SU-DHL-6 (cell line): ENCODE results near the gene TRAPPC2L.

ENCODE experiments used
- H2AFZ ChIP-seq: fragments of 200-600 bp; sonication (generic); 2 replicates; pipeline ENCODE4 v1.6.1; 2014; ENCODE audit warnings: low read depth, mild to moderate bottlenecking, moderate library complexity, mixed read lengths, antibody characterized with exemption, low read length; ENCODE audit not compliant: severe bottlenecking
- H3F3A ChIP-seq: fragments of 200-600 bp; shearing (Covaris generic); 2 replicates; pipeline ENCODE4 v1.6.0; 2016; ENCODE audit warnings: antibody characterized with exemption, mild to moderate bottlenecking; ENCODE audit not compliant: insufficient read depth
- H3K27ac ChIP-seq: fragments of 200-600 bp; sonication (generic); 2 replicates; pipeline ENCODE4 v1.5.1; 2016; ENCODE audit warnings: low read depth, mild to moderate bottlenecking, low read length, moderate library complexity, mixed read lengths
- H3K27me3 ChIP-seq: fragments of 200-600 bp; sonication (generic), shearing (Covaris generic); 2 replicates; pipeline ENCODE4 v1.6.0; 2014; ENCODE audit warnings: mild to moderate bottlenecking, low read length
- H3K36me3 ChIP-seq: fragments of 200-600 bp; sonication (generic); 2 replicates; pipeline ENCODE4 v1.6.1; 2014; ENCODE audit warnings: mild to moderate bottlenecking, low read length, mixed read lengths
- H3K4me2 ChIP-seq: fragments of 300-600, 200-600 bp; shearing (Covaris generic), sonication (generic); 2 replicates; pipeline ENCODE4 v1.6.0; 2014; ENCODE audit warnings: low read length, low read depth, mild to moderate bottlenecking; ENCODE audit not compliant: poor library complexity, severe bottlenecking
- H3K4me3 ChIP-seq: fragments of 200-600 bp; sonication (generic); 2 replicates; pipeline ENCODE4 v1.5.1; 2014; ENCODE audit warnings: antibody characterized with exemption, low read length, mild to moderate bottlenecking, mixed read lengths; ENCODE audit not compliant: insufficient read depth, poor library complexity, severe bottlenecking
- H3K79me2 ChIP-seq: fragments of 200-600 bp; sonication (generic); 2 replicates; pipeline ENCODE4 v1.6.1; 2014; ENCODE audit warnings: mild to moderate bottlenecking, low read length, moderate library complexity; ENCODE audit not compliant: insufficient read depth
- H3K9ac ChIP-seq: fragments of 200-600 bp; sonication (generic); 2 replicates; pipeline ENCODE4 v1.7.0; 2014; ENCODE audit warnings: mild to moderate bottlenecking, low read length
- H3K9me2 ChIP-seq: fragments of 200-600 bp; sonication (generic); replicated peaks from 2 replicates; pipeline ENCODE4 v1.6.1; 2014; ENCODE audit warnings: low read length; ENCODE audit not compliant: insufficient read depth
- H3K9me3 ChIP-seq: fragments of 200-600 bp; sonication (generic); 2 replicates; pipeline ENCODE4 v1.6.1; 2014; ENCODE audit warnings: low read length, mixed read lengths; ENCODE audit not compliant: insufficient read depth
- H4K20me1 ChIP-seq: fragments of 200-600 bp; sonication (generic); 2 replicates; pipeline ENCODE4 v1.6.1; 2014; ENCODE audit warnings: low read depth, mild to moderate bottlenecking, antibody characterized with exemption, low read length, moderate library complexity, mixed read lengths
- EZH2phosphoT487 ChIP-seq: fragments of 200-600 bp; sonication (generic), shearing (Covaris generic); conservative IDR thresholded peaks from 2 replicates; pipeline ENCODE4 v1.6.1; 2018; ENCODE audit warnings: mild to moderate bottlenecking, antibody characterized with exemption, low read length, moderate library complexity, mixed read lengths
- TF ChIP-seq, protein P1 (sequence below): fragments of 200-600 bp; sonication (generic); IDR thresholded peaks from one replicate; pipeline ENCODE4 v1.5.1; 2017; ENCODE audit warnings: antibody characterized with exemption, mild to moderate bottlenecking, low read length, moderate library complexity; ENCODE audit not compliant: insufficient read depth, poor library complexity, severe bottlenecking

Gene TRAPPC2L

DNA sequence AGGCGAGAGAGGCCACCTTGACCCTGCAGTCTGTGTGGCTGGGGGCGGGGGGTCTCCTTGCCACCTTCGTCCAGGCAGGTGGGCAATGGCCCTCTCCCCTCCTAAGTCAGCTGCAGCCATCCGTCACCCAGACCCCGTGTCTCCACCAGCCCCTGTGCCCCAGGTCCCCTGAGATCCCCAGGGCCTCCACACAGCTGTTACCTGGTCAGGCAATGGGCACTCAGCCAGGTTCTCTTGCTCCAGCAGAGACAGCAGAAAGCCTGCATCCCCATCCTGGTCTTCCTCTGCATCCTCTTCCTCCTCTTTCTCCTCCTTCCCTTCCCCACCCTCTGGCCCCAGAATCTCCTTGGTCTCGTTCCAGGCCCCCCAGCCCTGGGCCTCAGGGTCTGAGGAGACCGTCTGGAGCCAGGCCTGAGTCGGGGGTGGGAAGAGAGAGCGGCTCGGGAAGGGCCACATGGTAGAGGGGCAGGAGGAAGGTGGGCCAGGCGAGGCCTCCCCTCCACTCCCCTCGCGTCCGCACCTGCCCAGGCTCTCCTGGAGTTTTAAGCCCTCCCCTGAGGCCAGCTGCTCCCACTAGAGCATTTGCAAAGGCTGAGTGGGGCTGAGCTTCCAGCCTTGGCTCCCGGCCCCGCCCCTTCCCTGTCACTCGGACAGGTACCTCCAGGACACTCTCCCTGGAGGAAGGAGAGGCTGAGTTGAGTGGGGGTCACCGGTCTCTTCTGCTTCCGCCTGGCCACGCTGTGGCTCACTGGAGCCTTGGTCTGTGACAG, 9.4 kb downstream of the TRAPPC2L start, which contains the start of gene PABPN1L:
Gene PABPN1L, minus strand, starts transcription at position 510 of the 770 bp plus-strand sequence. Its CDS starts 54 bp downstream, at position 456.
- Histone ChIP-seq H3K27ac (no peak within 1 kb of the TSS), H3F3A (no peaks in the 10 kb centered on the region), H3K9me3 (no peaks in the 10 kb centered on the region), H3K4me3 (no peak within 1 kb of the TSS), H3K27me3 (no peaks in the 10 kb centered on the region), H3K36me3 (no peaks in the 10 kb centered on the region), H3K9ac (no peak within 1 kb of the TSS), H4K20me1 (no peaks in the 10 kb centered on the region), H2AFZ (no peak within 1 kb of the TSS), H3K79me2 (no peaks in the 10 kb centered on the region), H3K4me2 (no peak within 1 kb of the TSS), H3K9me2 (no peaks in the 10 kb centered on the region)
- no peak for TF ChIP-seq EZH2phosphoT487
- TF ChIP-seq, protein P1, sequence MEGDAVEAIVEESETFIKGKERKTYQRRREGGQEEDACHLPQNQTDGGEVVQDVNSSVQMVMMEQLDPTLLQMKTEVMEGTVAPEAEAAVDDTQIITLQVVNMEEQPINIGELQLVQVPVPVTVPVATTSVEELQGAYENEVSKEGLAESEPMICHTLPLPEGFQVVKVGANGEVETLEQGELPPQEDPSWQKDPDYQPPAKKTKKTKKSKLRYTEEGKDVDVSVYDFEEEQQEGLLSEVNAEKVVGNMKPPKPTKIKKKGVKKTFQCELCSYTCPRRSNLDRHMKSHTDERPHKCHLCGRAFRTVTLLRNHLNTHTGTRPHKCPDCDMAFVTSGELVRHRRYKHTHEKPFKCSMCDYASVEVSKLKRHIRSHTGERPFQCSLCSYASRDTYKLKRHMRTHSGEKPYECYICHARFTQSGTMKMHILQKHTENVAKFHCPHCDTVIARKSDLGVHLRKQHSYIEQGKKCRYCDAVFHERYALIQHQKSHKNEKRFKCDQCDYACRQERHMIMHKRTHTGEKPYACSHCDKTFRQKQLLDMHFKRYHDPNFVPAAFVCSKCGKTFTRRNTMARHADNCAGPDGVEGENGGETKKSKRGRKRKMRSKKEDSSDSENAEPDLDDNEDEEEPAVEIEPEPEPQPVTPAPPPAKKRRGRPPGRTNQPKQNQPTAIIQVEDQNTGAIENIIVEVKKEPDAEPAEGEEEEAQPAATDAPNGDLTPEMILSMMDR, result no peak

DNA sequence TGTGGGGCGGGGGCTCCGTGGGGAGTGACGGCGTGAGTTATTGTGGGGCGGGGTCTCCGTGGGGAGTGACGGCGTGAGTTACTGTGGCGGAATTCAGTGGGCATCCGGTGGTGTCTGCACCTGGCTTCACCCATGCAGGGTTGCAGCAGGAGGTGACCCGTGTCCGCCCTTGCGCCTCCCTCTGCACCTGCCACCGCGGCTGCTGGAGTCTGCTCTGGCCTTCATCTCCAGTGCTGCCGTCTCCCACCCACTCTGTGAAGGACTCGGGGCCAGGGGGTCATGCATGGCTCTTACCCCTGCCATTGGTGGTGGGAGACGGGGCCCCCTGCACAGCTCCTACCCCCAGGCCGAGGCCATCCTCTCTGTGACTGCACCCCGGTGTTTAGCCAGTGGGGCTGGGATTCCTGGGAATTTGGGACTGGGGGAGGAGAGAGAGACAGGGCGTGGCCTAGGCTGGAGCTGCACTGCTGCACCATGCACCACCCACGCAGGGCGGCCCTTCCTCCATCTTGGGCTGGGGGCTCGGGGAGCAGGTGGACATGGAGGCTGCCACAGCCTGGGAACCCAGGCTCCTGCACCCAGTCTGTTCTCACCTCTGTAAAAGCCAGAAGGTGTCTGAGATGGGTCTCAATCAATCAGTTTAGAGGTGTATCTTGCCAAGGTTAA, 10.8 kb downstream of the TRAPPC2L start:
- Histone ChIP-seq H3K27ac (no peak overlapping the region), H3K4me2 (no peak overlapping the region), H3K4me3 (no peak overlapping the region), H3K9me2 (no peaks in the 10 kb centered on the region), H2AFZ (no peak overlapping the region), H3K79me2 (no peaks in the 10 kb centered on the region), H3K36me3 (no peaks in the 10 kb centered on the region), H3K9me3 (no peaks in the 10 kb centered on the region), H3K9ac (no peak overlapping the region), H4K20me1 (no peaks in the 10 kb centered on the region), H3K27me3 (no peaks in the 10 kb centered on the region), H3F3A (no peaks in the 10 kb centered on the region)
- TF ChIP-seq, protein P1, result no peak
- no peak for TF ChIP-seq EZH2phosphoT487

DNA sequence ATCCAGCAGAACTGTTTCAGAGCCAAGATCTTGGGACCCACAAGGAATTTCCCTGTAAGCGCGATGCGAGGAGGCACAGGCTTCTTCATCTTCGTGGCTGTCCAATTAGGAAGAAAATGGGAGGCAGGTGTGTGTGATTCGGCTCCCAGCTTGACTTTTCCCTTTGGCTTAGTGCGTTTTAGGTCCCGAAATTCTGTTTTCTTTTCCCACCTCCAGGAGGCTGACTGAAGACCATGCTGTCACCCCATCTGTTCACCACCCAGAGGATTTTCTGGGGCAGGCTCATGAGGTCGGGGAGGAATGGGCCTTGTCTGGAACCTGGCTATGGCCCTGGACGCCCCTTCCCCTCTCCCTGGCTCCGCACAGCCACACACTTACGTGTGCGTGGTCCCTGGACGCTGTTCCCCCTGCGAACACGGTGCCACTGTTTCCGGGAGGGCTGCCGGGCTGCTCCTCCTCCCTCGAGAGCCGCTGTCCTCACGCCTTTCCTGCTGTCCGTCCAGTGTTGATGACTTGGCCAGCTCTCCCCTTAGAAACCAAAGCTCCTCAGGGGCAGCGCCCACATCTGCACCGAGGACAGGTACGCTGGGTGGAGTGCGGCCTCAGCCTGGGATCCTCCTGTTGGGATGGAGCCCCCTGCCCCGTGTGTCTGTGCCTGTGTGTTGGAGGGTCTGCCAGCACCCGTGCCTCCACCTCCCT, 12.2 kb downstream of the TRAPPC2L start:
- Histone ChIP-seq H3K36me3 (no peaks in the 10 kb centered on the region), H3K4me3 (no peak overlapping the region), H4K20me1 (no peaks in the 10 kb centered on the region), H3K9me3 (no peaks in the 10 kb centered on the region), H3K79me2 (no peaks in the 10 kb centered on the region), H3K27me3 (no peaks in the 10 kb centered on the region), H3K9ac (no peak overlapping the region), H2AFZ (no peak overlapping the region), H3K4me2 (no peak overlapping the region), H3F3A (no peaks in the 10 kb centered on the region), H3K9me2 (no peaks in the 10 kb centered on the region), H3K27ac (no peak overlapping the region)
- TF ChIP-seq EZH2phosphoT487, result no peak
- TF ChIP-seq, protein P1, result no peak
